SK-N-SH (cell line): ENCODE measurements around the gene ARHGEF28. TPM values are rescaled to one million over a fixed set of nuclear protein-coding genes. Genes with fewer than 3 reads are reported as not detected.

Experiments
- CTCF ChIA-PET: fragments of 300-600, 350-600 bp; formaldehyde crosslinking; extraction: SDS; loops from one replicate; lab custom pipeline; 2021; lab: Yijun Ruan, JAX
- POLR2A ChIA-PET: fragments of 350-600 bp; sonication (Branson Sonifier 250); formaldehyde crosslinking; extraction: SDS; loops from one replicate; lab custom pipeline; 2020; ENCODE audit warnings: antibody characterized with exemption, inconsistent platforms; lab: Yijun Ruan, JAX
- DNase-seq: peaks from one replicate; pipeline ENCODE4 v3.0.0; 2012
- H2AFZ ChIP-seq: fragments of 200-600 bp; sonication (generic); 2 replicates; pipeline ENCODE4 v1.8.1; 2016; ENCODE audit warnings: antibody characterized with exemption, mild to moderate bottlenecking, low read depth
- H3F3A ChIP-seq: fragments of 200-600 bp; sonication (generic); replicated peaks from 2 replicates; pipeline ENCODE3; 2016; ENCODE audit warnings: antibody characterized with exemption, mild to moderate bottlenecking; ENCODE audit not compliant: insufficient read depth
- H3K27ac ChIP-seq, 2 experiments: fragments of 200-500 bp in 1 of 2; fragments of 200-600 bp in 1 of 2; sonication (Bioruptor generic) in 1 of 2; sonication (generic), shearing (Covaris generic) in 1 of 2; 2 replicates each; pipeline versions ENCODE4 v1.5.1 to v1.6.1; 2014 to 2016; ENCODE audit warnings: low read depth in 2 of 2, inconsistent platforms in 1 of 2, low read length in 1 of 2, mild to moderate bottlenecking in 1 of 2, mixed read lengths in 1 of 2
- H3K27me3 ChIP-seq: fragments of 200-600 bp; sonication (generic), shearing (Covaris generic); 2 replicates; pipeline ENCODE4 v1.6.1; 2016; ENCODE audit warnings: mixed run types; ENCODE audit not compliant: insufficient read depth
- H3K36me3 ChIP-seq, 2 experiments: fragments of 200-500 bp in 1 of 2; fragments of 200-600 bp in 1 of 2; sonication (Bioruptor generic) in 1 of 2; sonication (generic) in 1 of 2; replicated peaks in 1 of 2; 2 replicates each; pipeline versions ENCODE3 to v1.5.1; 2014 to 2016; ENCODE audit warnings: low read length in 1 of 2, mild to moderate bottlenecking in 1 of 2; ENCODE audit not compliant: insufficient read depth in 2 of 2, control insufficient read depth in 1 of 2
- H3K4me1 ChIP-seq, 2 experiments: fragments of 200-500 bp in 1 of 2; fragments of 200-600 bp in 1 of 2; sonication (Bioruptor generic) in 1 of 2; sonication (generic), shearing (Covaris generic) in 1 of 2; 2 replicates each; pipeline versions ENCODE4 v1.5.1 to v1.6.1; 2014 to 2016; ENCODE audit warnings: low read depth in 1 of 2, low read length in 1 of 2, mixed run types in 1 of 2; ENCODE audit not compliant: insufficient read depth in 2 of 2, control insufficient read depth in 1 of 2
- H3K4me2 ChIP-seq: fragments of 200-600 bp; sonication (generic), shearing (Covaris generic); 2 replicates; pipeline ENCODE4 v1.6.1; 2017; ENCODE audit warnings: mixed run types
- H3K4me3 ChIP-seq, 2 experiments: fragments of 200-500 bp in 1 of 2; fragments of 200-600 bp in 1 of 2; sonication (Bioruptor generic) in 1 of 2; sonication (generic), shearing (Covaris generic) in 1 of 2; 2 replicates each; pipeline versions ENCODE4 v1.5.1 to v1.8.1; 2014 to 2016; ENCODE audit warnings: low read depth in 2 of 2, inconsistent platforms in 1 of 2, low read length in 1 of 2, mild to moderate bottlenecking in 1 of 2, mixed read lengths in 1 of 2, moderate library complexity in 1 of 2
- H3K79me2 ChIP-seq: fragments of 200-600 bp; sonication (generic); 2 replicates; pipeline ENCODE4 v1.8.1; 2017; ENCODE audit warnings: mild to moderate bottlenecking; ENCODE audit not compliant: insufficient read depth
- H3K9ac ChIP-seq: fragments of 200-600 bp; sonication (generic); 2 replicates; pipeline ENCODE4 v1.6.1; 2017; ENCODE audit warnings: mixed run types
- H3K9me2 ChIP-seq: fragments of 200-600 bp; sonication (generic); 2 replicates; pipeline ENCODE4 v1.6.1; 2017; ENCODE audit warnings: mixed run types
- H3K9me3 ChIP-seq: fragments of 200-600 bp; sonication (generic); 2 replicates; pipeline ENCODE4 v1.6.1; 2017; ENCODE audit warnings: mixed run types, mild to moderate bottlenecking, moderate library complexity
- H4K20me1 ChIP-seq: fragments of 200-600 bp; sonication (generic); 2 replicates; pipeline ENCODE4 v1.6.1; 2017; ENCODE audit warnings: mild to moderate bottlenecking, mixed run types; ENCODE audit not compliant: insufficient read depth
- EZH2phosphoT487 ChIP-seq: fragments of 200-600 bp; sonication (generic); IDR thresholded peaks from 2 replicates; pipeline ENCODE4 v1.6.1; 2017; ENCODE audit warnings: low read depth, mixed run types, mild to moderate bottlenecking, antibody characterized with exemption, moderate library complexity, borderline replicate concordance
- FOSL2 ChIP-seq: IDR thresholded peaks from 2 replicates; pipeline ENCODE4 v1.4.0; 2012; ENCODE audit warnings: low read depth, mild to moderate bottlenecking, moderate library complexity, borderline replicate concordance
- FOXM1 ChIP-seq: IDR thresholded peaks from 2 replicates; pipeline ENCODE4 v1.4.0; 2012; ENCODE audit warnings: low read depth, mild to moderate bottlenecking
- JUND ChIP-seq: IDR thresholded peaks from 2 replicates; pipeline ENCODE4 v1.4.0; 2012
- MEF2A ChIP-seq: IDR thresholded peaks from 2 replicates; pipeline ENCODE4 v1.4.0; 2012; ENCODE audit warnings: low read depth, borderline replicate concordance
- NFIC ChIP-seq: IDR thresholded peaks from 2 replicates; pipeline ENCODE4 v1.4.0; 2012; ENCODE audit warnings: borderline replicate concordance
- PBX3 ChIP-seq: IDR thresholded peaks from 2 replicates; pipeline ENCODE4; 2012
- RCOR1 ChIP-seq: fragments of 150-350 bp; IDR thresholded peaks from 2 replicates; pipeline ENCODE4 v1.6.1; 2017; ENCODE audit warnings: antibody characterized with exemption, low read length
- RXRA ChIP-seq: IDR thresholded peaks from 2 replicates; pipeline ENCODE4 v1.4.0; 2012; ENCODE audit warnings: low read depth, mild to moderate bottlenecking, borderline replicate concordance
- SMC3 ChIP-seq: IDR thresholded peaks from 2 replicates; pipeline ENCODE4 v1.6.1; 2012; ENCODE audit warnings: low read depth, low read length, improper control_type of control experiment
- TAF1 ChIP-seq: IDR thresholded peaks from 2 replicates; pipeline ENCODE4 v1.6.1; 2012; ENCODE audit warnings: low read depth, mild to moderate bottlenecking, low read length, moderate library complexity, borderline replicate concordance
- TEAD4 ChIP-seq: IDR thresholded peaks from 2 replicates; pipeline ENCODE4 v1.4.0; 2012; ENCODE audit warnings: mild to moderate bottlenecking, borderline replicate concordance; ENCODE audit not compliant: insufficient read depth
- USF1 ChIP-seq: IDR thresholded peaks from 2 replicates; pipeline ENCODE4 v1.4.0; 2012; ENCODE audit warnings: low read depth, borderline replicate concordance
- USF2 ChIP-seq: fragments of 150-350 bp; IDR thresholded peaks from 2 replicates; pipeline ENCODE4 v1.6.1; 2017; ENCODE audit warnings: antibody characterized with exemption, low read length, low read depth, borderline replicate concordance
- WGBS: methylation state at CpG from one replicate; pipeline ENCODE4 v1.1.6; 2017; ENCODE audit warnings: low lambda C conversion rate; 5-methylcytosine and 5-hydroxymethylcytosine counted together
- polyA plus RNA-seq, 3 experiments: library from polyadenylated mRNA; depleted of rRNA; stranded (reverse); fragments of >200 nt; gene quantifications; 2 replicates each; pipeline ENCODE4 v1.2.3, GENCODE V29; 2012

The ARHGEF28 gene
- polyA plus RNA-seq, 1 of the 3 experiments (the other 2 are of a cell fraction) = 4.2 TPM

- WGBS = 72% methylated on average over 3 of the region's 3 CpGs
- H3K27ac ChIP-seq = no peak overlapping the region
- H3K9me2 ChIP-seq = no peaks in the 10 kb centered on the region
- H2AFZ ChIP-seq = no peak overlapping the region
- no peak overlapping the region for H3K4me2 ChIP-seq
- ChIA-PET POLR2A (no interaction called here), CTCF (interaction anchor here (1.4 kb wide), 1 partner anchor 692 kb away, joined by 4 read pairs; no protein-coding TSS in a partner anchor)
- no peaks in the 10 kb centered on the region for H3K9me3 ChIP-seq
- H3K79me2 ChIP-seq = no peaks in the 10 kb centered on the region
- H3K4me3 ChIP-seq = no peak overlapping the region
- H3K9ac ChIP-seq = no peak overlapping the region
- no peak for DNase-seq
- no peaks in the 10 kb centered on the region for H4K20me1 ChIP-seq
- no peaks in the 10 kb centered on the region for H3K36me3 ChIP-seq
- H3K27me3 ChIP-seq = no peaks in the 10 kb centered on the region
- peaks cover 9 to 13% of the 10 kb centered on the region in 2 experiments; a peak in 2 of 4 replicates for H3K4me1 ChIP-seq
- H3F3A ChIP-seq = no peaks in the 10 kb centered on the region
- TF ChIP-seq USF2 = no peak
- no peak for TF ChIP-seq RXRA
- TF ChIP-seq TAF1 = no peak
- TF ChIP-seq PBX3 = no peak
- no peak for TF ChIP-seq FOXM1
Measured at GRCh38 chr5:73950912-73951430, 325.0 kb downstream of the ARHGEF28 start.

GRCh38 chr5:73952872-73953271 is 326.9 kb downstream of the ARHGEF28 start:
- POLR2A ChIA-PET = no interaction called here
- Histone ChIP-seq H3F3A (no peaks in the 10 kb centered on the region), H3K4me2 (no peak overlapping the region), H3K27ac (no peak overlapping the region), H3K9me2 (no peaks in the 10 kb centered on the region)
- no peak for TF ChIP-seq TAF1
- no peak for TF ChIP-seq TEAD4
- TF ChIP-seq, all 33 proteins: peak for 0
- DNase-seq = peak; percentile 17
- Histone ChIP-seq H3K9ac (no peak overlapping the region), H3K9me3 (no peaks in the 10 kb centered on the region), H3K4me3 (no peak overlapping the region), H3K27me3 (no peaks in the 10 kb centered on the region), H3K4me1 (peaks cover 9 to 13% of the 10 kb centered on the region in 2 experiments; a peak in 1 of 4 replicates), H2AFZ (no peak overlapping the region), H3K36me3 (no peaks in the 10 kb centered on the region), H3K79me2 (no peaks in the 10 kb centered on the region), H4K20me1 (no peaks in the 10 kb centered on the region)
- 25% methylated on average over 3 of the region's 3 CpGs for WGBS
- CTCF ChIA-PET = no interaction called here

GRCh38 chr5:73954381-73954780 is 328.4 kb downstream of the ARHGEF28 start:
- Histone ChIP-seq H3K4me1 (peaks cover 4% of the 10 kb centered on the region in 2 experiments; a peak in 1 of 4 replicates), H2AFZ (no peak overlapping the region), H3K9me3 (no peaks in the 10 kb centered on the region), H3K27ac (no peak overlapping the region), H3K27me3 (no peaks in the 10 kb centered on the region), H3K4me2 (no peak overlapping the region), H3F3A (no peaks in the 10 kb centered on the region), H3K9me2 (no peaks in the 10 kb centered on the region), H3K79me2 (no peaks in the 10 kb centered on the region), H4K20me1 (no peaks in the 10 kb centered on the region), H3K9ac (no peak overlapping the region), H3K4me3 (no peak overlapping the region), H3K36me3 (no peaks in the 10 kb centered on the region)
- no peak for DNase-seq
- WGBS = 73% methylated on average over 2 of the region's 2 CpGs
- ChIA-PET POLR2A (no interaction called here), CTCF (no interaction called here)
- no peak for TF ChIP-seq MEF2A
- TF ChIP-seq NFIC = no peak
- TF ChIP-seq SMC3 = no peak
- no peak for TF ChIP-seq FOSL2
- no peak for TF ChIP-seq USF2
- TF ChIP-seq EZH2phosphoT487 = no peak
- no peak for TF ChIP-seq PBX3
- no peak for TF ChIP-seq JUND
- no peak for TF ChIP-seq USF1
- TF ChIP-seq RCOR1 = no peak
